Colonic mucosa (tissue), 4 donors: Measurements from ENCODE around the gene NEIL1. TPM values are rescaled to one million over a fixed set of nuclear protein-coding genes. Genes with fewer than 3 reads are reported as not detected.

Source experiments
- DNase-seq: peaks from one replicate; pipeline ENCODE4 v3.0.0-alpha.2; 2020
- H3K27ac ChIP-seq: fragments of 200-600 bp; one replicate; pipeline ENCODE4 v1.8.0; 2021
- H3K27me3 ChIP-seq: fragments of 200-600 bp; one replicate; pipeline ENCODE4 v1.8.0; 2021
- H3K36me3 ChIP-seq: fragments of 200-600 bp; one replicate; pipeline ENCODE4 v1.8.0; 2021
- H3K4me1 ChIP-seq: fragments of 200-600 bp; one replicate; pipeline ENCODE4 v1.8.0; 2021; ENCODE audit warnings: mild to moderate bottlenecking
- H3K4me3 ChIP-seq: fragments of 200-600 bp; one replicate; pipeline ENCODE4 v1.8.0; 2021
- H3K9ac ChIP-seq, 2 donors: one replicate each; pipeline ENCODE4 v1.7.0; 2013; ENCODE audit warnings: control low read depth in 2 of 2, low read depth in 2 of 2, low read length in 2 of 2
- H3K9me3 ChIP-seq: fragments of 200-600 bp; one replicate; pipeline ENCODE4 v1.8.0; 2021
- CTCF ChIP-seq: fragments of 200-600 bp; IDR thresholded peaks from one replicate; pipeline ENCODE4 v1.8.0; 2022; ENCODE audit warnings: antibody characterized with exemption, mild to moderate bottlenecking
- intact Hi-C: fragments of 100-400 bp; cut with DNase I; formaldehyde crosslinking; loops from one replicate; pipeline ENCODE4 v1.14.1; 2022
- total RNA-seq, 2 donors: library from RNA; stranded (reverse); fragmentation: NEBNext Ultra II Directional in 1 of 2; extraction: Animal tissue kit (Norgen Biotek cat#: 25700) in 1 of 2; gene quantifications; one replicate each; pipeline ENCODE4 v1.2.1, GENCODE V29; 2021
- donor health status: healthy.
- donor health status: DM: no; HTN: no; CAD: no.
- donor health status: DM: no; HTN: no; CAD: no.

NEIL1 gene
- total RNA-seq, 2 donors from 2014 or later, result 34.1 to 39.6 TPM

- Histone ChIP-seq H3K9ac (no peak overlapping the region), H3K36me3 (no peaks in the 10 kb centered on the region), H3K4me3 (no peak overlapping the region), H3K9me3 (no peaks in the 10 kb centered on the region), H3K4me1 (peaks cover 11% of the 10 kb centered on the region), H3K27me3 (no peaks in the 10 kb centered on the region), H3K27ac (no peak overlapping the region)
- no peak for DNase-seq
- intact Hi-C loops, result loop anchor here (5.0 to 10.0 kb wide), 3 partner anchors 82 to 317 kb away; partner anchors contain the start of genes IMP3 and SNX33
- no peak for TF ChIP-seq CTCF
These were observed 18.0 kb downstream of the NEIL1 start for GRCh38 chr15:75364881-75365280.

GRCh38 chr15:75366163-75366562, 19.3 kb downstream of the NEIL1 start:
- Histone ChIP-seq H3K9ac (no peak overlapping the region), H3K36me3 (no peaks in the 10 kb centered on the region), H3K9me3 (no peaks in the 10 kb centered on the region), H3K27ac (no peak overlapping the region), H3K4me1 (peaks cover 11% of the 10 kb centered on the region), H3K4me3 (no peak overlapping the region), H3K27me3 (no peaks in the 10 kb centered on the region)
- intact Hi-C loops, result loop anchor here (5.0 to 10.0 kb wide), 3 partner anchors 81 to 316 kb away; partner anchors contain the start of genes IMP3 and SNX33
- no peak for TF ChIP-seq CTCF
- DNase-seq, result no peak

GRCh38 chr15:75367006-75367405, 20.2 kb downstream of the NEIL1 start:
- Histone ChIP-seq H3K4me3 (no peak overlapping the region), H3K9ac (peak overlapping the region in 1 of 2 donors; percentile 92), H3K4me1 (peaks cover 11% of the 10 kb centered on the region), H3K27ac (no peak overlapping the region), H3K9me3 (no peaks in the 10 kb centered on the region), H3K36me3 (peaks cover 6% of the 10 kb centered on the region), H3K27me3 (no peaks in the 10 kb centered on the region)
- no peak for TF ChIP-seq CTCF
- DNase-seq, result no peak
- intact Hi-C loops, result loop anchor here (5.0 to 10.0 kb wide), 3 partner anchors 80 to 315 kb away; partner anchors contain the start of genes IMP3 and SNX33

- H3K9me3 ChIP-seq, result no peaks in the 10 kb centered on the region
- peak overlapping the region; percentile 92 to 96 for H3K9ac ChIP-seq
- H3K27ac ChIP-seq, result peak overlapping the region; percentile 97
- H3K4me1 ChIP-seq, result peaks cover 11% of the 10 kb centered on the region
- intact Hi-C loops, result loop anchor here (5.0 to 10.0 kb wide), 3 partner anchors 80 to 315 kb away; partner anchors contain the start of genes IMP3 and SNX33
- H3K4me3 ChIP-seq, result peak overlapping the region; percentile 77
- no peak for TF ChIP-seq CTCF
- peaks cover 11% of the 10 kb centered on the region for H3K36me3 ChIP-seq
- DNase-seq, result no peak
- no peaks in the 10 kb centered on the region for H3K27me3 ChIP-seq
These were observed 20.6 kb downstream of the NEIL1 start for GRCh38 chr15:75367406-75367912.

- TF ChIP-seq CTCF, result peak; percentile 61
- DNase-seq, result peak; percentile 98
- H3K27ac ChIP-seq, result peak within 1 kb of the TSS; percentile 97
- peak within 1 kb of the TSS; percentile 92 to 96 for H3K9ac ChIP-seq
- H3K9me3 ChIP-seq, result no peaks in the 10 kb centered on the region
- intact Hi-C loops, result loop anchor here (5.0 to 10.0 kb wide), 3 partner anchors 79 to 314 kb away; partner anchors contain the start of genes IMP3 and SNX33
- peaks cover 16% of the 10 kb centered on the region for H3K36me3 ChIP-seq
- H3K4me1 ChIP-seq, result peaks cover 11% of the 10 kb centered on the region
- no peaks in the 10 kb centered on the region for H3K27me3 ChIP-seq
- H3K4me3 ChIP-seq, result peak within 1 kb of the TSS; percentile 77
These were observed 21.3 kb downstream of the NEIL1 start, which contains the start of gene MAN2C1 for GRCh38 chr15:75367913-75368688. Gene MAN2C1 (minus strand): TSS chr15:75368607. CDS start chr15:75368583, 24 bp downstream.
